Measurements from ENCODE around the gene PPFIBP1.
"Not testable (repeated sequence)": the region's sequence is repeated elsewhere in the genome, so short reads cannot be mapped to it uniquely, and the experiment has no call there.

GRCh38 chr12:27598866-27599265, 74.9 kb downstream of the PPFIBP1 start:
- not testable (repeated sequence) for TF ChIP-seq POLR2A (IDR thresholded peaks at IDR 0.05)
- TF ChIP-seq, protein P1, sequence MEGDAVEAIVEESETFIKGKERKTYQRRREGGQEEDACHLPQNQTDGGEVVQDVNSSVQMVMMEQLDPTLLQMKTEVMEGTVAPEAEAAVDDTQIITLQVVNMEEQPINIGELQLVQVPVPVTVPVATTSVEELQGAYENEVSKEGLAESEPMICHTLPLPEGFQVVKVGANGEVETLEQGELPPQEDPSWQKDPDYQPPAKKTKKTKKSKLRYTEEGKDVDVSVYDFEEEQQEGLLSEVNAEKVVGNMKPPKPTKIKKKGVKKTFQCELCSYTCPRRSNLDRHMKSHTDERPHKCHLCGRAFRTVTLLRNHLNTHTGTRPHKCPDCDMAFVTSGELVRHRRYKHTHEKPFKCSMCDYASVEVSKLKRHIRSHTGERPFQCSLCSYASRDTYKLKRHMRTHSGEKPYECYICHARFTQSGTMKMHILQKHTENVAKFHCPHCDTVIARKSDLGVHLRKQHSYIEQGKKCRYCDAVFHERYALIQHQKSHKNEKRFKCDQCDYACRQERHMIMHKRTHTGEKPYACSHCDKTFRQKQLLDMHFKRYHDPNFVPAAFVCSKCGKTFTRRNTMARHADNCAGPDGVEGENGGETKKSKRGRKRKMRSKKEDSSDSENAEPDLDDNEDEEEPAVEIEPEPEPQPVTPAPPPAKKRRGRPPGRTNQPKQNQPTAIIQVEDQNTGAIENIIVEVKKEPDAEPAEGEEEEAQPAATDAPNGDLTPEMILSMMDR (IDR thresholded peaks at IDR 0.05) = not testable (repeated sequence)

All from lower leg skin (tissue), 3 donors.